ENCODE measurements around the gene INPP5J.

DNA sequence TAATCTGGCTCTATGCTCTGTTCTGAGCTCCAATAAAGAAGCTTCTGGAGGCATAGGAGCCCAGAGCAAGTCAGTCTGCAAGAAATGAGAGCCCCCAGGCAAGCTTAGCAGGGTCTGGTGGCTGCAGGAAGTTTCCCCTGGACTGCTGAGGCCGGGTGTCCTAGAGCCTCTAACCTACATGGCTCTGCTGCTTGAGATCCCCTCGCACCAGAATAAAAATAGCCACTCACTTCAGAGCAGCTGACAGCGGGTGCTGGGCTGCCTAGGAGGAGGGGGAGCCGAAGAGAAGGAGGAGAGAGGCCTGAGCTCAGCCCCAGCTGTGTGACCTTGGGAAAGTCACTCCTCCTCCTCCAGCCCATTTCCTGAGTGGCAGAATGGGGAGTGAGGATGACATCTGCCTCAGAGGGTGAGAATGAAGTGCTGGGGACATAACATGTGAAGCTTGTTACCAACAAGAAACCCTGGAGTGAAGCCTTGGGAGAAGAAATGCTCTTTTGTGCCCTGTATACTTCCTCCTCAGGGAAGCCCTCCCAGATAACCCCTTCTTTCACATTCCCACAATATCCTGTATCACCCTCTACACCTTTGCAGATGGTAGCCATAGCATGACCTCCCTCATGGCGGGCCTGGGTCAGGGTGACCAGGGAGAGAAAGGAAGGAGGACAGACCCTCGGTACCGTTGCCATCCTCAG is 3.6 kb upstream of the INPP5J start:
- TF ChIP-seq, protein P1, sequence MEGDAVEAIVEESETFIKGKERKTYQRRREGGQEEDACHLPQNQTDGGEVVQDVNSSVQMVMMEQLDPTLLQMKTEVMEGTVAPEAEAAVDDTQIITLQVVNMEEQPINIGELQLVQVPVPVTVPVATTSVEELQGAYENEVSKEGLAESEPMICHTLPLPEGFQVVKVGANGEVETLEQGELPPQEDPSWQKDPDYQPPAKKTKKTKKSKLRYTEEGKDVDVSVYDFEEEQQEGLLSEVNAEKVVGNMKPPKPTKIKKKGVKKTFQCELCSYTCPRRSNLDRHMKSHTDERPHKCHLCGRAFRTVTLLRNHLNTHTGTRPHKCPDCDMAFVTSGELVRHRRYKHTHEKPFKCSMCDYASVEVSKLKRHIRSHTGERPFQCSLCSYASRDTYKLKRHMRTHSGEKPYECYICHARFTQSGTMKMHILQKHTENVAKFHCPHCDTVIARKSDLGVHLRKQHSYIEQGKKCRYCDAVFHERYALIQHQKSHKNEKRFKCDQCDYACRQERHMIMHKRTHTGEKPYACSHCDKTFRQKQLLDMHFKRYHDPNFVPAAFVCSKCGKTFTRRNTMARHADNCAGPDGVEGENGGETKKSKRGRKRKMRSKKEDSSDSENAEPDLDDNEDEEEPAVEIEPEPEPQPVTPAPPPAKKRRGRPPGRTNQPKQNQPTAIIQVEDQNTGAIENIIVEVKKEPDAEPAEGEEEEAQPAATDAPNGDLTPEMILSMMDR (IDR thresholded peaks at IDR 0.05; ENCODE audit: poor library complexity, severe bottlenecking): no peak
- no peak for TF ChIP-seq EZH2 (IDR thresholded peaks at IDR 0.05; ENCODE audit: borderline replicate concordance, insufficient read depth, low read length, poor library complexity, severe bottlenecking)
- no peak for TF ChIP-seq POLR2AphosphoS5 (IDR thresholded peaks at IDR 0.05)
- TF ChIP-seq, protein P2, sequence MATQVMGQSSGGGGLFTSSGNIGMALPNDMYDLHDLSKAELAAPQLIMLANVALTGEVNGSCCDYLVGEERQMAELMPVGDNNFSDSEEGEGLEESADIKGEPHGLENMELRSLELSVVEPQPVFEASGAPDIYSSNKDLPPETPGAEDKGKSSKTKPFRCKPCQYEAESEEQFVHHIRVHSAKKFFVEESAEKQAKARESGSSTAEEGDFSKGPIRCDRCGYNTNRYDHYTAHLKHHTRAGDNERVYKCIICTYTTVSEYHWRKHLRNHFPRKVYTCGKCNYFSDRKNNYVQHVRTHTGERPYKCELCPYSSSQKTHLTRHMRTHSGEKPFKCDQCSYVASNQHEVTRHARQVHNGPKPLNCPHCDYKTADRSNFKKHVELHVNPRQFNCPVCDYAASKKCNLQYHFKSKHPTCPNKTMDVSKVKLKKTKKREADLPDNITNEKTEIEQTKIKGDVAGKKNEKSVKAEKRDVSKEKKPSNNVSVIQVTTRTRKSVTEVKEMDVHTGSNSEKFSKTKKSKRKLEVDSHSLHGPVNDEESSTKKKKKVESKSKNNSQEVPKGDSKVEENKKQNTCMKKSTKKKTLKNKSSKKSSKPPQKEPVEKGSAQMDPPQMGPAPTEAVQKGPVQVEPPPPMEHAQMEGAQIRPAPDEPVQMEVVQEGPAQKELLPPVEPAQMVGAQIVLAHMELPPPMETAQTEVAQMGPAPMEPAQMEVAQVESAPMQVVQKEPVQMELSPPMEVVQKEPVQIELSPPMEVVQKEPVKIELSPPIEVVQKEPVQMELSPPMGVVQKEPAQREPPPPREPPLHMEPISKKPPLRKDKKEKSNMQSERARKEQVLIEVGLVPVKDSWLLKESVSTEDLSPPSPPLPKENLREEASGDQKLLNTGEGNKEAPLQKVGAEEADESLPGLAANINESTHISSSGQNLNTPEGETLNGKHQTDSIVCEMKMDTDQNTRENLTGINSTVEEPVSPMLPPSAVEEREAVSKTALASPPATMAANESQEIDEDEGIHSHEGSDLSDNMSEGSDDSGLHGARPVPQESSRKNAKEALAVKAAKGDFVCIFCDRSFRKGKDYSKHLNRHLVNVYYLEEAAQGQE (IDR thresholded peaks at IDR 0.05; ENCODE audit: borderline replicate concordance): no peak
- TF ChIP-seq SMC3 (conservative IDR thresholded peaks at IDR 0.05; ENCODE audit: poor library complexity): no peak
- TF ChIP-seq TAF1 (IDR thresholded peaks at IDR 0.05; ENCODE audit: low read depth): no peak
